ENCODE measurements around the gene VEGFC.

The VEGFC gene

DNA sequence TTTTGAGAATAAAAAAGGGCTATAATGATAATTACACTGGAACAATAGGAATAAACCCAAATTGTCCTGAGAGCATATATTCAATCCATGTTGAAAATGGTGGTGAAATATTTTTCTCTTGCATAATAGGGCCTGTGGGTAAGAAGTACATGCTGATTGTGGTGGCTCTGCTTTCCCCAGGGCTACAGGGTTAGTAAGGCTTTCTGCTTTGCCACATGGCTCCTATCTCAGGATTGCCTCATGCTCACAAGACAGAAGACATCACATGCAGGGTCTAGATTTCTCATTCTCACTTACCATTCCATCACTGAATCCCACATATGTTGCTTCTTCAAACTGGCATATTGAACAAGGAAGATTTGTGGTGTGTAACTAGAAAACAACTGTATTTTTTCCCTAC is 12.4 kb upstream of the VEGFC start:
- Histone ChIP-seq H3K27me3 (ENCODE audit: insufficient read depth, low read length, poor library complexity, severe bottlenecking) (no peaks in the 10 kb centered on the region), H3K36me3 (ENCODE audit: insufficient read depth, low read length) (no peaks in the 10 kb centered on the region), H3K4me1 (ENCODE audit: insufficient read depth, low read length, poor library complexity, severe bottlenecking) (no peaks in the 10 kb centered on the region), H3K4me3 (ENCODE audit: low read length, poor library complexity, severe bottlenecking) (no peak overlapping the region), H3K79me2 (ENCODE audit: insufficient read depth, low read length) (no peaks in the 10 kb centered on the region), H3K9me3 (ENCODE audit: insufficient read depth, low read depth, low read length) (no peaks in the 10 kb centered on the region), H4K20me1 (ENCODE audit: insufficient read depth, low read length, poor library complexity, severe bottlenecking) (no peaks in the 10 kb centered on the region), H3K9me2 (replicated peaks; ENCODE audit: low read depth, low read length) (no peaks in the 10 kb centered on the region), H3K9ac (ENCODE audit: low read depth, low read length, poor library complexity, severe bottlenecking) (no peak overlapping the region), H3F3A (ENCODE audit: low read depth) (no peaks in the 10 kb centered on the region), H2AFZ (ENCODE audit: low read length) (no peak overlapping the region), H3K4me2 (ENCODE audit: low read depth, low read length, poor library complexity, severe bottlenecking) (no peak overlapping the region)
- TF ChIP-seq, protein P1, sequence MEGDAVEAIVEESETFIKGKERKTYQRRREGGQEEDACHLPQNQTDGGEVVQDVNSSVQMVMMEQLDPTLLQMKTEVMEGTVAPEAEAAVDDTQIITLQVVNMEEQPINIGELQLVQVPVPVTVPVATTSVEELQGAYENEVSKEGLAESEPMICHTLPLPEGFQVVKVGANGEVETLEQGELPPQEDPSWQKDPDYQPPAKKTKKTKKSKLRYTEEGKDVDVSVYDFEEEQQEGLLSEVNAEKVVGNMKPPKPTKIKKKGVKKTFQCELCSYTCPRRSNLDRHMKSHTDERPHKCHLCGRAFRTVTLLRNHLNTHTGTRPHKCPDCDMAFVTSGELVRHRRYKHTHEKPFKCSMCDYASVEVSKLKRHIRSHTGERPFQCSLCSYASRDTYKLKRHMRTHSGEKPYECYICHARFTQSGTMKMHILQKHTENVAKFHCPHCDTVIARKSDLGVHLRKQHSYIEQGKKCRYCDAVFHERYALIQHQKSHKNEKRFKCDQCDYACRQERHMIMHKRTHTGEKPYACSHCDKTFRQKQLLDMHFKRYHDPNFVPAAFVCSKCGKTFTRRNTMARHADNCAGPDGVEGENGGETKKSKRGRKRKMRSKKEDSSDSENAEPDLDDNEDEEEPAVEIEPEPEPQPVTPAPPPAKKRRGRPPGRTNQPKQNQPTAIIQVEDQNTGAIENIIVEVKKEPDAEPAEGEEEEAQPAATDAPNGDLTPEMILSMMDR (conservative IDR thresholded peaks at IDR 0.05; ENCODE audit: low read length) = no peak
- no peak for TF ChIP-seq EZH2phosphoT487 (IDR thresholded peaks at IDR 0.05; ENCODE audit: borderline replicate concordance)

GRCh38 chr4:176800891-176801534 is 8.3 kb upstream of the VEGFC start:
- H3K36me3 ChIP-seq (ENCODE audit: insufficient read depth, low read length) = no peaks in the 10 kb centered on the region
- H3K9me2 ChIP-seq (replicated peaks; ENCODE audit: low read depth, low read length) = no peaks in the 10 kb centered on the region
- no peaks in the 10 kb centered on the region for H3F3A ChIP-seq (ENCODE audit: low read depth)
- no peak overlapping the region for H3K4me2 ChIP-seq (ENCODE audit: low read depth, low read length, poor library complexity, severe bottlenecking)
- H4K20me1 ChIP-seq (ENCODE audit: insufficient read depth, low read length, poor library complexity, severe bottlenecking) = no peaks in the 10 kb centered on the region
- H3K79me2 ChIP-seq (ENCODE audit: insufficient read depth, low read length) = no peaks in the 10 kb centered on the region
- TF ChIP-seq, protein P1 (conservative IDR thresholded peaks at IDR 0.05; ENCODE audit: low read length) = no peak
- no peak for TF ChIP-seq EZH2phosphoT487 (IDR thresholded peaks at IDR 0.05; ENCODE audit: borderline replicate concordance)
- no peaks in the 10 kb centered on the region for H3K9me3 ChIP-seq (ENCODE audit: insufficient read depth, low read depth, low read length)
- H3K4me1 ChIP-seq (ENCODE audit: insufficient read depth, low read length, poor library complexity, severe bottlenecking) = no peaks in the 10 kb centered on the region
- H3K27me3 ChIP-seq (ENCODE audit: insufficient read depth, low read length, poor library complexity, severe bottlenecking) = no peaks in the 10 kb centered on the region
- H3K4me3 ChIP-seq (ENCODE audit: low read length, poor library complexity, severe bottlenecking) = no peak overlapping the region
- no peak overlapping the region for H2AFZ ChIP-seq (ENCODE audit: low read length)
- no peak overlapping the region for H3K9ac ChIP-seq (ENCODE audit: low read depth, low read length, poor library complexity, severe bottlenecking)

GRCh38 chr4:176799653-176800052 is 6.9 kb upstream of the VEGFC start:
- Histone ChIP-seq H3K4me1 (ENCODE audit: insufficient read depth, low read length, poor library complexity, severe bottlenecking) (no peaks in the 10 kb centered on the region), H3F3A (ENCODE audit: low read depth) (no peaks in the 10 kb centered on the region), H3K9me3 (ENCODE audit: insufficient read depth, low read depth, low read length) (no peaks in the 10 kb centered on the region), H3K4me2 (ENCODE audit: low read depth, low read length, poor library complexity, severe bottlenecking) (no peak overlapping the region), H3K27me3 (ENCODE audit: insufficient read depth, low read length, poor library complexity, severe bottlenecking) (no peaks in the 10 kb centered on the region), H4K20me1 (ENCODE audit: insufficient read depth, low read length, poor library complexity, severe bottlenecking) (no peaks in the 10 kb centered on the region), H3K9me2 (replicated peaks; ENCODE audit: low read depth, low read length) (no peaks in the 10 kb centered on the region), H3K4me3 (ENCODE audit: low read length, poor library complexity, severe bottlenecking) (no peak overlapping the region), H3K36me3 (ENCODE audit: insufficient read depth, low read length) (no peaks in the 10 kb centered on the region), H3K9ac (ENCODE audit: low read depth, low read length, poor library complexity, severe bottlenecking) (no peak overlapping the region), H3K79me2 (ENCODE audit: insufficient read depth, low read length) (no peaks in the 10 kb centered on the region), H2AFZ (ENCODE audit: low read length) (no peak overlapping the region)
- TF ChIP-seq, protein P1 (conservative IDR thresholded peaks at IDR 0.05; ENCODE audit: low read length) = no peak
- no peak for TF ChIP-seq EZH2phosphoT487 (IDR thresholded peaks at IDR 0.05; ENCODE audit: borderline replicate concordance)
